ENCODE measurements around the gene MCC.

Gene MCC

DNA sequence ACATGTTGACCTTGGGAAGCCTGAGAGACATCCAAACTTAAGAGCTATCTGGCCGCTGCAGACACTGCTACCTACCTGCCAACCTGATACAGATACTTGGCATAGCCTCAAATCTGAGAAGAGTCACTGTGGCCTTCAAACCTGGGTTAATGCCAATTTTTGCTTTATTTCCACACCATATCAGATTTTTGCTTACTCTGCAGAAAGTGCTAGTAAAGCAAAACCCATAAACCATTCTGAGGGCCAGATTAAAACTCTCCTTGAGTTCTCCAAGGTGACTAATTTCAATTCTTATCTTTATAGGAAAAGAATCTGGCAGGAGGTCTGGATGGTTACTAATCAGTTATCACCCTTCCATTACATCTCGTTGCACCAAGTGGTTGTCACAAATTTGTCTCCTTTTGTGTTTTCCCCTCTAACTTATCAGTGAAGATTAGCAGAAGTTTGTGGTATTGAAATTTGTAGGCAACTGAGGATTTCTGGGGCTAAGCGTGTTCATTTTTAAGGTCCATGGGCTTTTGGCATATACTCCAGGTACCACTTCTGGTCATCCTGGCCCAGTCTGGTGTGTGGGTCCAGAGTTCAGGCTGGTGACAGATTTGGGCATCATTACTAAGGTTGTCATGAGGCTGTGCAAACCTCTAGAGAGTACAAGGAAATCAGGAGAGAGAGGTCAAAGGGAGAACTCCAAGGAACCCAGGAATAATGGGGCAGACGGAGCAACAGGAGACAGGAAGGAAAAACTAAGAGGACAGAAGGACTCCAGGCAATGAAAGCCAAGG, 231.4 kb downstream of the MCC start:
- no peak overlapping the region for H4K12ac ChIP-seq (ENCODE audit: low read depth, low read length)
- no peak overlapping the region for H2BK12ac ChIP-seq (ENCODE audit: low read length)
- no peak overlapping the region for H2AFZ ChIP-seq (ENCODE audit: insufficient read depth, low read length, poor library complexity)
- H3K9ac ChIP-seq (ENCODE audit: low read length): no peak overlapping the region
- H3K14ac ChIP-seq (ENCODE audit: low read length): no peak overlapping the region
- no peaks in the 10 kb centered on the region for H3K79me1 ChIP-seq (ENCODE audit: low read length)
- H3K79me2 ChIP-seq (ENCODE audit: control insufficient read depth, insufficient read depth, low read length, poor library complexity): no peaks in the 10 kb centered on the region
- no peak overlapping the region for H2AK5ac ChIP-seq (ENCODE audit: low read length)
- H3K18ac ChIP-seq (ENCODE audit: low read length): no peak overlapping the region
- no peak overlapping the region for H3K4me2 ChIP-seq (ENCODE audit: low read length)
- no CpG with 5 or more reads among the region's 4 CpGs for WGBS (ENCODE audit: extremely low coverage, insufficient coverage, insufficient read length)
- no peak overlapping the region for H4K91ac ChIP-seq (ENCODE audit: low read depth, low read length)
- no peak overlapping the region for H2BK5ac ChIP-seq (ENCODE audit: low read depth, low read length, poor library complexity)
- no peak overlapping the region for H2BK120ac ChIP-seq (ENCODE audit: insufficient read depth, low read length, poor library complexity)
- no peak overlapping the region for H3K4me3 ChIP-seq (ENCODE audit: low read depth, low read length)
- H4K8ac ChIP-seq (ENCODE audit: low read depth, low read length): no peak overlapping the region
- H3K9me3 ChIP-seq (ENCODE audit: insufficient read depth, low read depth, low read length): no peaks in the 10 kb centered on the region
- no peak overlapping the region for H3K4ac ChIP-seq (ENCODE audit: low read depth, low read length)
- no peak for DNase-seq
- no peaks in the 10 kb centered on the region for H3K4me1 ChIP-seq (ENCODE audit: control insufficient read depth in 1 of 2, insufficient read depth in 2 of 2, low read length in 2 of 2)
- no peaks in the 10 kb centered on the region for H3K36me3 ChIP-seq (ENCODE audit: control insufficient read depth in 1 of 2, insufficient read depth in 2 of 2, low read length in 2 of 2)
- H3K27ac ChIP-seq (ENCODE audit: low read depth, low read length): no peak overlapping the region
- H3K23ac ChIP-seq (ENCODE audit: low read length): no peak overlapping the region
- no peaks in the 10 kb centered on the region for H3K27me3 ChIP-seq (ENCODE audit: insufficient read depth, low read length)

DNA sequence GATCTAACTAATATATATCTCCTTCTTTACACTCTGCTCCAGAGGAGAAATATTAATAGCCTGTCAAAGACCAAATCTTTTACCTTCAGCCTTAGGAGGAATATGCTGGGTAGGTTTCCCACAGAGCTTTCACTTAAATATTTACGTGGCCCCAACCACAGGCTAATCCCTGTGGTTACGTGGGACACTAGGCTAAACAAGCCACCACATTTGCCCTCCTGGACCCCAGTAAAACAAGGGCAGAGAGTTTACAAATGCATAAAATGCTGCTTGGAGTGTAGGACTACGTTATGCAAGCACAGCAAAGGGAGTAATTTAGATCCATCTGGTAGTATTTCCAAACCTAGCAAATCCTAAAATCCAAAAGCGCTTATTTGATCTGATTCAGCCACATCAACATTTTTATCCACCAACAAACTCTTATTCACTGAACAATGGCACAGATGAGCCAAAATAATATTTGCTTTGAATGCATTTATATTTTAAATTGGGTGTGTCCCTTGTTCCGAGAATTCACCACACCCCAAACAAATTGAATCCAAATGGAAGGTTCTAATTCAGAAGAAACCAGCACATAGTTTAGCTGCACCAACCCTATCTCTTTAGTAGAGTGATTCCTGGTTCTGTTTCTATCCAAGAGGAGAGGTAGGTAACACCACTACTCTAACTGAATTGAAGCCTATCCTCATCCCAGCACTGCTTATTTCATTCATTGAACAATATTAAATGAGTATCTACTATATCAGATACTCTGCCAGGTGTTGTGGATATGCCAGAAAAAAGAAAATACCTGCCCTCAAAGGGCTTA, 232.5 kb downstream of the MCC start:
- Histone ChIP-seq H4K12ac (ENCODE audit: low read depth, low read length) (no peak overlapping the region), H3K36me3 (ENCODE audit: control insufficient read depth in 1 of 2, insufficient read depth in 2 of 2, low read length in 2 of 2) (no peaks in the 10 kb centered on the region), H2AK5ac (ENCODE audit: low read length) (no peak overlapping the region), H2BK5ac (ENCODE audit: low read depth, low read length, poor library complexity) (no peak overlapping the region), H4K91ac (ENCODE audit: low read depth, low read length) (no peak overlapping the region), H3K23ac (ENCODE audit: low read length) (no peak overlapping the region), H3K9ac (ENCODE audit: low read length) (no peak overlapping the region), H3K79me2 (ENCODE audit: control insufficient read depth, insufficient read depth, low read length, poor library complexity) (no peaks in the 10 kb centered on the region), H3K9me3 (ENCODE audit: insufficient read depth, low read depth, low read length) (no peaks in the 10 kb centered on the region), H3K4ac (ENCODE audit: low read depth, low read length) (no peak overlapping the region), H2BK120ac (ENCODE audit: insufficient read depth, low read length, poor library complexity) (no peak overlapping the region), H2AFZ (ENCODE audit: insufficient read depth, low read length, poor library complexity) (no peak overlapping the region), H3K27ac (ENCODE audit: low read depth, low read length) (no peak overlapping the region), H3K27me3 (ENCODE audit: insufficient read depth, low read length) (no peaks in the 10 kb centered on the region), H3K4me2 (ENCODE audit: low read length) (no peak overlapping the region), H4K8ac (ENCODE audit: low read depth, low read length) (no peak overlapping the region), H3K79me1 (ENCODE audit: low read length) (no peaks in the 10 kb centered on the region), H3K4me3 (ENCODE audit: low read depth, low read length) (no peak overlapping the region), H3K14ac (ENCODE audit: low read length) (no peak overlapping the region), H2BK12ac (ENCODE audit: low read length) (no peak overlapping the region), H3K18ac (ENCODE audit: low read length) (no peak overlapping the region), H3K4me1 (ENCODE audit: control insufficient read depth in 1 of 2, insufficient read depth in 2 of 2, low read length in 2 of 2) (no peaks in the 10 kb centered on the region)
- DNase-seq: no peak
- no CpG with 5 or more reads among the region's 5 CpGs for WGBS (ENCODE audit: extremely low coverage, insufficient coverage, insufficient read length)

DNA sequence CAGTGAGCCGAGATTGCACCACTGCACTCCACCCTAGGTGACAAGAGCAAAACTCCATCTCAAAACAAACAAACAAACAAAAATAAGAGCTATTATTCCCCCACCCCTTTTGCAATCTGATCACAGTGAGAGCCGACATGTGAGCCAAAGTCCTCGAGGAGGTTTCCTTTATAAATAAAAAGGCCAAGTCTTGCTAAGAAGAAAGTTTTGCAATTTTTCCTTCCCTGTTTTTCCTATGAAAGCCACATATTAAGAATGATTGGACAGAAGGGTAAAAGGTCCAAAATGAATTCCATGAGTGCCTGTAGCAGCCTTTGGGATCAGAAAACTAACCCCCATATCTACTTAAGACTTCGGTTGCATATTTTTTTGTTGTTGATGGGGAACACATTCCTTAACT, 233.1 kb downstream of the MCC start:
- Histone ChIP-seq H3K36me3 (ENCODE audit: control insufficient read depth in 1 of 2, insufficient read depth in 2 of 2, low read length in 2 of 2) (no peaks in the 10 kb centered on the region), H4K12ac (ENCODE audit: low read depth, low read length) (no peak overlapping the region), H2BK12ac (ENCODE audit: low read length) (no peak overlapping the region), H3K14ac (ENCODE audit: low read length) (no peak overlapping the region), H4K8ac (ENCODE audit: low read depth, low read length) (no peak overlapping the region), H2BK5ac (ENCODE audit: low read depth, low read length, poor library complexity) (no peak overlapping the region), H3K79me1 (ENCODE audit: low read length) (no peaks in the 10 kb centered on the region), H3K9me3 (ENCODE audit: insufficient read depth, low read depth, low read length) (no peaks in the 10 kb centered on the region), H3K4me1 (ENCODE audit: control insufficient read depth in 1 of 2, insufficient read depth in 2 of 2, low read length in 2 of 2) (peaks cover 0 to 2% of the 10 kb centered on the region in 2 experiments), H3K9ac (ENCODE audit: low read length) (no peak overlapping the region), H2AFZ (ENCODE audit: insufficient read depth, low read length, poor library complexity) (no peak overlapping the region), H3K4me3 (ENCODE audit: low read depth, low read length) (no peak overlapping the region), H3K27me3 (ENCODE audit: insufficient read depth, low read length) (no peaks in the 10 kb centered on the region), H3K79me2 (ENCODE audit: control insufficient read depth, insufficient read depth, low read length, poor library complexity) (no peaks in the 10 kb centered on the region), H3K27ac (ENCODE audit: low read depth, low read length) (no peak overlapping the region), H2BK120ac (ENCODE audit: insufficient read depth, low read length, poor library complexity) (no peak overlapping the region), H3K4me2 (ENCODE audit: low read length) (no peak overlapping the region), H3K23ac (ENCODE audit: low read length) (no peak overlapping the region), H4K91ac (ENCODE audit: low read depth, low read length) (no peak overlapping the region), H3K4ac (ENCODE audit: low read depth, low read length) (no peak overlapping the region), H3K18ac (ENCODE audit: low read length) (no peak overlapping the region), H2AK5ac (ENCODE audit: low read length) (no peak overlapping the region)
- no peak for DNase-seq
- WGBS (ENCODE audit: extremely low coverage, insufficient coverage, insufficient read length): no CpG with 5 or more reads among the region's 4 CpGs

DNA sequence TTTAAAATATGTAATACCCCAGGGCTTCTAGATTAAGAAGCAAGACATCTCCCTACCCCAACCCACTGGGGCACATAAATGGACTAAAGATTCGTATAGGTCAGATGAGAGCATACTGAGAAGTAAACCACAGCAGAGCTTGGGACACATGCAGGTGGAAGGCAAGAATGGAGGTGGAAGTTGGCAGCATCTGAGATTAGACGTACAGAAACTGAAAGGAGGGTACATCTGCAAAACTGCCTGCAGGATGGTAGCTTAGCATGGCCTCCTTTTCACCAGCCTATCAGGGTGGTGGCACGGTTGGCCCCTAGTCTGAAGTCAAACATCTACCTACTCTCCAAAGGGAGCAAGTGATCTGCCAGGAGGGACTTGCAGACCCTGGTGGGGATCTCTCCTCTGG, 235.2 kb downstream of the MCC start:
- DNase-seq: no peak
- no CpG with 5 or more reads among the region's 3 CpGs for WGBS (ENCODE audit: extremely low coverage, insufficient coverage, insufficient read length)
- H3K23ac ChIP-seq (ENCODE audit: low read length): no peak overlapping the region
- no peak overlapping the region for H4K91ac ChIP-seq (ENCODE audit: low read depth, low read length)
- no peak overlapping the region for H2AK5ac ChIP-seq (ENCODE audit: low read length)
- H2BK12ac ChIP-seq (ENCODE audit: low read length): no peak overlapping the region
- H4K8ac ChIP-seq (ENCODE audit: low read depth, low read length): no peak overlapping the region
- H3K27me3 ChIP-seq (ENCODE audit: insufficient read depth, low read length): no peaks in the 10 kb centered on the region
- H3K79me2 ChIP-seq (ENCODE audit: control insufficient read depth, insufficient read depth, low read length, poor library complexity): no peaks in the 10 kb centered on the region
- no peak overlapping the region for H3K27ac ChIP-seq (ENCODE audit: low read depth, low read length)
- H4K12ac ChIP-seq (ENCODE audit: low read depth, low read length): no peak overlapping the region
- no peaks in the 10 kb centered on the region for H3K79me1 ChIP-seq (ENCODE audit: low read length)
- H3K9ac ChIP-seq (ENCODE audit: low read length): no peak overlapping the region
- no peak overlapping the region for H3K4ac ChIP-seq (ENCODE audit: low read depth, low read length)
- H2BK120ac ChIP-seq (ENCODE audit: insufficient read depth, low read length, poor library complexity): no peak overlapping the region
- peaks cover 0 to 3% of the 10 kb centered on the region in 2 experiments for H3K4me1 ChIP-seq (ENCODE audit: control insufficient read depth in 1 of 2, insufficient read depth in 2 of 2, low read length in 2 of 2)
- no peak overlapping the region for H3K4me2 ChIP-seq (ENCODE audit: low read length)
- H3K36me3 ChIP-seq (ENCODE audit: control insufficient read depth in 1 of 2, insufficient read depth in 2 of 2, low read length in 2 of 2): no peaks in the 10 kb centered on the region
- H3K4me3 ChIP-seq (ENCODE audit: low read depth, low read length): no peak overlapping the region
- no peaks in the 10 kb centered on the region for H3K9me3 ChIP-seq (ENCODE audit: insufficient read depth, low read depth, low read length)
- H2AFZ ChIP-seq (ENCODE audit: insufficient read depth, low read length, poor library complexity): no peak overlapping the region
- H3K18ac ChIP-seq (ENCODE audit: low read length): no peak overlapping the region
- no peak overlapping the region for H3K14ac ChIP-seq (ENCODE audit: low read length)
- no peak overlapping the region for H2BK5ac ChIP-seq (ENCODE audit: low read depth, low read length, poor library complexity)
